Hepatocyte (in vitro differentiated cells): Measurements from ENCODE around the gene SMG7.

Experiments used
- CTCF ChIP-seq: fragments of 200-600 bp; sonication (generic); IDR thresholded peaks from 2 replicates; pipeline ENCODE4 v1.5.1; 2016; ENCODE audit warnings: antibody characterized with exemption, mild to moderate bottlenecking; ENCODE audit not compliant: poor library complexity
- EZH2phosphoT487 ChIP-seq: fragments of 200-600 bp; sonication (generic); IDR thresholded peaks from one replicate; pipeline ENCODE4 v1.6.1; 2018; ENCODE audit warnings: antibody characterized with exemption, mild to moderate bottlenecking, low read depth, moderate library complexity; ENCODE audit not compliant: unreplicated experiment, severe bottlenecking

- no peak for TF ChIP-seq CTCF
- no peak for TF ChIP-seq EZH2phosphoT487
Measured at GRCh38 chr1:183588827-183589226, 116.5 kb downstream of the SMG7 start.
